NOMO-1 treated with dmso at 0.1 percent for 144 hours (cell line): ENCODE measurements around the gene GRK3.

Source experiments
- DNase-seq: peaks from one replicate; lab custom pipeline; 2025; ENCODE audit not compliant: unreplicated experiment; lab: John Stamatoyannopoulos, UW

GRK3 gene

GRCh38 chr22:25726241-25726640 is 161.8 kb downstream of the GRK3 start:
- DNase-seq = no peak

DNA sequence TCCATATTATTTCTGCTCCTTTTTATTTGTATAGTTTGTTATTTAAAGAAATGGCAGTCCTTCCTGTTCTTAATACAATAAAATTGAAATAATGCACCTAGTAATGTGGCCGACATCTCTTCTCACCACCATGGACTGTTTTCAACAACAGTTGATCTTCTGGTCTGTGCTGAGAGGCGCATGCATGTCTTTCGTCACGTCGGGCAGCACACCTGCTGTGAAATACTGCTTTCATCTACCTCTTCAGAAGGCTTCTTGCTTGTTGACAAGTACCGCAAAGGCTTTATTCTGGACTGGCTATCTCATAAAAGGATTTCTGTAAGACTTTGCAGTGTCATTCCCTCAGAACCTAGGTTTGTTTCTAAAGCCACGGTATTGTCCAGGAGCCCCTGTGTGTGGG is 163.6 kb downstream of the GRK3 start:
- no peak for DNase-seq

GRCh38 chr22:25729016-25729995 is 164.8 kb downstream of the GRK3 start:
- DNase-seq = no peak

- no peak for DNase-seq
These were observed 171.2 kb downstream of the GRK3 start for GRCh38 chr22:25735650-25736049.

- DNase-seq = no peak
These were observed 172.0 kb downstream of the GRK3 start for GRCh38 chr22:25736378-25737011.

DNA sequence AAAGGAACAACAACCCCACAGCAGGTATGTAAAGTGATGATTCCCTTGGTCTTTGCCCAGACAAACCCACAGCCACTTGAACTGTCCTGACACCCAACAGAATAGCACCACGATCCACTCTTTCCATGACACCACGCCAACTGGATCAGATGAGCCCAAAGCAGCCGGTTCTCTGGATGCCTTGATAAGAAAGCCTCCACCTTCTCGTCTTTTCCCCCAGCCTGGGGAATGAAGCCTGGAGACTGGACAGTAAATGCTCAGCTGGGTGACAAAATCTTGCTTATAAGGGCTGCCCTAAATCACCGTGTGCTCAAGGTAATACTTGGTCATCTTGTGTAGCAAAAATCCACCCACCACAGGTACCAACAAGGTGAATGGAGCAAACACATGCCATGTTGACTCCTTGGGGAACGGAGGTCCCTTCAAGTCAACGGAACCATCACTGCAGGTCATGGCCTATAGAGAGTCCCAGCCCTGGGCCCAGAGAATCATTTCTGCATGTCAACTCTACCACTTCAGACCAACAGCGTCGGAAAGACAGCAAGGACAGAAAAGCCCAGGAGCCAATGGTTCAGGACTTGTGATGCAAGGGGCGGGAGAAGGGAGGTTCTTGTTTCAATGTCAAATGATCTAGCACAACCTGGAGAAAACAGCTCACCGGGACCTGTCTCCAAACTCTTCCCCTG is 175.3 kb downstream of the GRK3 start:
- DNase-seq = no peak

DNA sequence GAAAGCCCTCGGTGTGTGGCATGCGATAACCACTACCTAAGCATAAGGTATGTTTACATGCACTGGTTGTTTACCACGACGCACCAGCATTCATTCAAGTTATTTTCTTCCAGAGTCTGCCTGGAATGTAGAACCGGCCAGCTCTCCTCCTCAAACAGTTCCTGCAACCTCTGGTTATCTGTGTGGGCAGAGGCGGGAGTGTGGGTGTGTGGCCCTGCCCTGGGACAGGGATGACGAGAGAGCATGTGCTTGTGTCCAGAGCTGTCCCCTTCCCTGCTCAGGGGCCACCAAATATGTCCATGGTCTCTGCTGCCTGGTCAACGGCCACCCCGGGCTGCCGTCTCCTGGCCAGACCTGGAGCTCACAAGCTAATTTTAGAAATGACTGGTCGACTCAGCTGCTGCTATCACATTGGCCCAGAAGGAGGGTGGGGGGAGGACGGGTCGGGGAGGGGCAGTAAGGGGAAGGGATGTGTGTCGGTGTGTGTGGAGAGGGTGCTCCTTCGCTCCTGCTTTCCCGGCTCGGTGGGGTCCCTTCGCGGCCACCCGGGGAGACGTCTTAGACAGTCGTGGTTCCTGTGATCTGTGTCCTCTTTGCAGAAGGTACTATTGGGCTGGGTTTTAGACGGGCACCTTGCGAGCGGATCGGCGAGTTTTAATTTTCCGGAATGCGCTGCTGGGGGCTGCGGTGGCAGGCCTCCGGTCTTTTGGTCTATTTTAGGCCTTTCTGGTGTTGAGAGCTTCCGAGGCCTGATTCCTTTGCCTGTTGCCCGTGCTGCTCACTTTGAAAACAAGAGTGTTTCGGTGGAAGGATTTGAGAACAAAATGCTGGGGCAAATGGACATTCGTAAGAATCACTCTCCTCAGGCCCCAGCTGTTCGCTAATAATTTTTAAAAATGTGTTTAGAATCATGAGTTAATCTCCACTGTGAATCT is 177.5 kb downstream of the GRK3 start, which contains the start of gene MYO18B:
Gene MYO18B, plus strand, starts transcription at position 497 of the 935 bp plus-strand sequence. CDS start 18,905 bp downstream, outside the sequence.
- no peak for DNase-seq

DNA sequence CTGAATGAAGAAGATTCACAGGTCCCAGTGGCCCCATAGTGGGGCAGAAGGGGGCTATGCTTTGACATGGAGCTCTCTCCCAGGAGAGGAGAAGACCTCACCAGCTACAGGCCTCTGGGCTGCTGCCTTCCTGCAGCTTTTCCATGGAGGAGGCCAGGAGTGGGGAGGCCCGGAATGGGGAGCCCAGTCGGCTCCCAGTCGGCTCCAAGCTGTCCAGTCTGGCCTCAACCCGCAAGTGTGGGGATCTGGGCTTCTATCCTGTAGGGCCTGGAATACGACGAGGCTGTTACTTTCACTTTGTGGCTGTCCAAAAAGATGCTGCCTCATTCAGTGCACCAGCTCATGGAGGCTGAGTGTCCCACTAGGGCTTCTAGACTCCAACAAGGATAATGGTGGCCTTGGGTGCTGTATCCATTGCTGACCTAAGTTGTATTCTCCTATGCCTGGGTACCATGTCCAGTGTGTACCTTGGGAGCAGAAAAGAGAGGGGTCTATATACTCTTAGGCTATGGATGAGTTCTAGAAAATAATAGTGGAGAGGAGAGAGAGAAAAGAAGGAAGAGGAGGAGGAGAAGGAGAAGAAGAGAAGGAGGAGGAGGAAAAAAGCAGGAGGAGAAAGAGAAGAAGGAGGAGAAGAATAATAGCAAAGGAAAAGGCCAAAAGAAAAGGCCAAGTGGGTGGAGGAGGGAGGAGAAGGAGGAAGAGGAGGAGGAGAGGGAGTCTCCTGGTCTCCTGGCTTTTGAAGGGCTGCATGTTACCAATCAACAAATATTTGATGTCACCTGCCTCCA is 178.6 kb downstream of the GRK3 start:
- no peak for DNase-seq

- DNase-seq = no peak
These were observed 180.2 kb downstream of the GRK3 start for GRCh38 chr22:25744694-25745093.

DNA sequence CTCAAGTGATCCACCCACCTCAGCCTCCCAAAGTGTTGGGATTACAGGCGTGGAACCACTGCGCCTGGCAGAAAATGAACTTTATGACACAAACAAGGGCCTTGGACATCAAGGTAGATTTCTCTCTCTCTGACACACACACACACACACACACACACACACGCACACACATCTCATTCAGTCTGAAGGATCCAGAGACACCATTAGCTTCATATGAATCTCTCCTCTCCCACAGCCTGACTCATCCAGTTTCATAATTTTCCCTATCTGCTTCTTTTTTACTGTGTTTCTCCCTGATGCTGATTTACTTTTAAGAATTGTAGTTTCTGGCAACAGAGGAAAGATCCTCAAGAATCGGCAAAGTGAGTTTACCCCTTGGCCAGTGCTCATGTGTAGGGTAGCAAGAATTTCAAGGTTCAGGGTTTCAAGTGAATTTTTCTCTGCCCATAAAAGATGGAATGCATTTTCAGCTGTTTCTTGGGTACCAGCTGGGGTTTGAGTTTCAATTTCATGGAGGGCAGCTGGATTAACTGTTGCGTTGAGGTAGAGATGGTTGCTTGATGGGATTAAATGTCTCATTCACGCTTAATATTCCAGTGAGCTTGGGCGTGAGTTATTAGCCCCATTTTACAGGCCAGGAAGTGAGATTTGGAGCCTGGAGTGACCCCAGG is 181.0 kb downstream of the GRK3 start:
- DNase-seq = no peak

DNA sequence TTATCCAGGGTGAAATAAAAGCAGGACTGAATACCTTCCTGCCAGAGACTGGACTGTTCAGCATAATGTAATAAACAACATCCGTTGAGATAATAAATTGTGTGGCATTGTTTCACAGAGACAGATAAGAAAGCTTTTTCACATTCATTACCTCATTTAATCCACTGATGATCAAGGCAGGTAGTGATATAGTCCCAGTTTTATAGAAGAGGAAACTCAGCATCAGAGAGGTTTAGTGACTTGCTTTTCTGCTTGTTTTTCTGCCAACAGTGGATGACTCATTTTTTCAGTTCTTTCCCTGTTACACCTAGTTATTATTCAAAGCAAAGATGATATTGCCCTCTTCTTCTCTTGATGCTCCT is 181.5 kb downstream of the GRK3 start:
- no peak for DNase-seq

DNA sequence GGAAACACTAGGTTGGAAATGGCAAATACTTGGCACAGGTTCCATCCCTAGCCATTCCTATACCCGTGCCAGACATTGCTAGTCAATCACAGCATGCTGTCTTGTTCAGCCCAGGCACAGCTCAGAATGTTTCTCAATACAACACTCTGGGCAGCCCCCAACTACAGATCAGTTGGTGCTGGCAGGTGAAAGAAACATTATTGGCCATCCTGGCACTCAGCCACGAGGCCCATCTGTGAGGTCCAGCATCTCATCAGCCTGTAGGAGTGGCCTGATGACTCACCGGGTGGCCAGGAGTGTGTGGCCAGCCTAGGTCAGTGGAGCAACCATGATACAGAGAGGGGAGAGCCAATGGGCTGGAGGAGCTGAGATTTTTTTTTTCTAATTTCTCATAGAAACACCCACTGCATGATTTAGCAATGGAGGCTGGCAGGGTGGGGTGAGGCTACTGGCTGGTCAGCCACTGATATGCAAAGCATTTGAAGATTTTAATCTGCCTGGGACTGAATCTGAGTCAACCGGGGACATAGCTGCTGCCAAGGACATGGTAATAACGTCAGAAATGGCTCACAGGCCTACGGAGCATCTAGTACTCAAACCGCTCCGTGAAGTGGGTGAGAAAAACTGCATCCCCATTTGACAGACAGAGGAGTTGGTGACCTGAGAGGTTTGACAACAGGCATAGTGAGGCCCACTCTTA is 182.9 kb downstream of the GRK3 start:
- no peak for DNase-seq

DNA sequence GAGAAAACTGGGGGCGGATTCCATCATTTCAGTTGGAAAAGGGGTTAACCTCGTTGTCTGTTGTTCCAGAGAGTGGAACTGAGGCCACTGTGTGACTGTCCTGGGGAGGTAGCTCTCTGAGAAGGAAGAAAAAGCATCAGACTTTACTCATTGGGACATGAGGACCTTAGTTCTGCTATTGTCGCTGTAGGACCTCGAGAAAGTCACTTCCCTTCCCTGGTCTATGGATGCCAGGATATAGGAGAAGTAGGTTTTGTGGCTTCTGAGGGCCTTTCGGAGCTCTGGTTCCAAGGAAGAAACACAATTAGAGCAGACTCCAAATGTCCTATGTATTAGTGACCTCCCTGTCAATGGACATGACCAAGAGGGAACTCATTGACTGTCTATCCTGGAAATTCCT is 183.7 kb downstream of the GRK3 start:
- no peak for DNase-seq

GRCh38 chr22:25748704-25749103 is 184.2 kb downstream of the GRK3 start:
- no peak for DNase-seq

DNA sequence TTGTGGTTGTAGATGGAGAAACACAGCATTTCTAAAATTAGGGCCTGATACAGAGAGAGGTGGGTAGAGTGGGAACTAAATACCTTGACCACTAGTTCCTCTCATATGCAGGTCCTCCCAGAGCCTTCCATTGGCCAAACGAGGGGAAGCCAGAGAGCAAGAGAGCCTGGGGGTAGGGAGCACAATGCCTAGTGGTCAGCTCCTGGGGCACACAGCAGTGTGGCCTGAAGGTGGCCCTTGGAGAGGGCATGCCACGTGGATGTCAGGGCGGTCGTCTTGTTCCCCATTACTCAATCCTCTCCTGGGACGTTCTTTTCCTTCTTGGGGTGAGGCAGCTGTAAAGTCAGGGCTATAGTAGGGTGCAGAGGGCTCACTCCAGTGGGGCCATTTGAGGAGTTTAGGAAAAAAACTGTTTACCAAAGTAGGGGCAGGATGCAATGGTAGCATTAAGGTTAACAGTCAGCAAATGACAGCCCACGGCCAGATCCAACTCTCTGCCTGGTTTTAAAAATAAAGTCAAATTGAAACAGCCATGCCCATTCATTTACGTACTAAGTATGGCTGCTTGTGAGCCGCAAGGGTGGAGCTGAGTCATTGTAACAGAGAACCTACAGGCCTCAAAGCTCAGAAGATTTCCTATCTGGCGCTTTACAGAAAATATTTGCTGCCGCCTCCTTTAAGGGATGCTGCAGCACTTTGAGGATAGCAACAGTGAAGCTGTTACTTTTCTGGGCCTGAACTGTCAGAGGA is 185.1 kb downstream of the GRK3 start:
- no peak for DNase-seq

GRCh38 chr22:25750569-25751173 is 186.2 kb downstream of the GRK3 start:
- no peak for DNase-seq

GRCh38 chr22:25751174-25751581 is 186.7 kb downstream of the GRK3 start:
- DNase-seq = no peak
